H1 (cell line): ENCODE measurements around the gene TMC6. TPM values are rescaled to one million over a fixed set of nuclear protein-coding genes. Genes with fewer than 3 reads are reported as not detected.

ENCODE experiments used
- CTCF ChIA-PET: fragments of 300-600 bp; sonication (Branson Sonifier 250); formaldehyde crosslinking; loops from one replicate; lab custom pipeline; 2021; ENCODE audit not compliant: partially characterized antibody; lab: Charles Lee
- POLR2A ChIA-PET: fragments of 300-600 bp; sonication (Branson Sonifier 250); formaldehyde crosslinking; loops from one replicate; lab custom pipeline; 2021; ENCODE audit warnings: inconsistent platforms; ENCODE audit not compliant: partially characterized antibody; lab: Charles Lee
- DNase-seq, 2 experiments: peaks; one replicate each; pipeline versions ENCODE4 v3.0.0 to v3.0.0-alpha.2; 2010 to 2022; ENCODE audit warnings: low spot score in 2 of 2, low read depth in 1 of 2, mixed read lengths in 1 of 2
- FAIRE-seq: peaks from 2 replicates; lab custom pipeline; 2011; peaks lifted over from hg19 to GRCh38; lab: Jason Lieb, UNC
- H2AFZ ChIP-seq: 2 replicates; pipeline ENCODE4 v1.8.1; 2012; ENCODE audit warnings: low read length, inconsistent platforms
- H2AK5ac ChIP-seq: 2 replicates; pipeline ENCODE4 v1.6.1; 2013; ENCODE audit warnings: low read depth, low read length
- H2BK120ac ChIP-seq: replicated peaks from 2 replicates; pipeline ENCODE3; 2013; ENCODE audit warnings: low read depth, low read length, inconsistent platforms
- H2BK12ac ChIP-seq: 2 replicates; pipeline ENCODE4 v1.6.1; 2013; ENCODE audit warnings: low read depth, low read length
- H2BK15ac ChIP-seq: 2 replicates; pipeline ENCODE4 v1.6.1; 2013; ENCODE audit warnings: low read length
- H2BK20ac ChIP-seq: 2 replicates; pipeline ENCODE4 v1.6.1; 2013; ENCODE audit warnings: low read length
- H2BK5ac ChIP-seq: 2 replicates; pipeline ENCODE4 v1.6.1; 2013; ENCODE audit warnings: low read depth, low read length
- H3K14ac ChIP-seq: 2 replicates; pipeline ENCODE4 v1.6.1; 2013; ENCODE audit warnings: inconsistent platforms; ENCODE audit not compliant: insufficient read length
- H3K18ac ChIP-seq: 2 replicates; pipeline ENCODE4 v1.6.1; 2013; ENCODE audit warnings: low read length; ENCODE audit errors: extremely low read depth
- H3K23ac ChIP-seq: 2 replicates; pipeline ENCODE4 v1.6.1; 2013; ENCODE audit warnings: inconsistent platforms; ENCODE audit not compliant: insufficient read length
- H3K23me2 ChIP-seq: 2 replicates; pipeline ENCODE4 v1.6.1; 2013; ENCODE audit warnings: low read depth, low read length
- H3K27ac ChIP-seq: 2 replicates; pipeline ENCODE4 v1.6.1; 2011; ENCODE audit warnings: low read depth, low read length, inconsistent platforms
- H3K27me3 ChIP-seq, 4 experiments: replicated peaks in 1 of 4; 1 replicate in 1 of 4; 2 replicates in 3 of 4; pipeline versions ENCODE4 v1.6.1 to v1.8.1; 2011 to 2013; ENCODE audit warnings: low read length in 3 of 4, mild to moderate bottlenecking in 3 of 4, inconsistent platforms in 2 of 4, mixed read lengths in 2 of 4, moderate library complexity in 1 of 4; ENCODE audit not compliant: control insufficient read depth in 3 of 4, insufficient read depth in 3 of 4; ENCODE audit errors: extremely low read depth in 1 of 4
- H3K36me3 ChIP-seq, 4 experiments: 2 replicates each; pipeline versions ENCODE4 v1.6.1 to v1.8.1; 2011 to 2013; ENCODE audit warnings: mild to moderate bottlenecking in 4 of 4, low read length in 3 of 4, moderate library complexity in 2 of 4, control low read depth in 1 of 4, inconsistent platforms in 1 of 4; ENCODE audit not compliant: insufficient read depth in 4 of 4, control insufficient read depth in 2 of 4
- H3K4ac ChIP-seq: replicated peaks from 2 replicates; pipeline ENCODE3; 2013; ENCODE audit warnings: low read length, low read depth, mixed read lengths, inconsistent platforms; ENCODE audit not compliant: insufficient read length
- H3K4me1 ChIP-seq, 4 experiments: replicated peaks in 1 of 4; 1 replicate in 1 of 4; 2 replicates in 3 of 4; pipeline versions ENCODE4 v1.6.1 to v1.8.1; 2011 to 2013; ENCODE audit warnings: low read length in 3 of 4, inconsistent platforms in 2 of 4, mixed read lengths in 1 of 4; ENCODE audit not compliant: insufficient read depth in 4 of 4, control insufficient read depth in 3 of 4
- H3K4me2 ChIP-seq, 2 experiments: 2 replicates each; pipeline versions ENCODE4 v1.6.1 to v1.8.1; 2011 to 2013; ENCODE audit warnings: low read depth in 2 of 2, low read length in 2 of 2, control low read depth in 1 of 2, inconsistent platforms in 1 of 2, mild to moderate bottlenecking in 1 of 2; ENCODE audit not compliant: insufficient read depth in 1 of 2
- H3K4me3 ChIP-seq, 4 experiments: fragments of 200-600, 300-600 bp in 1 of 4; sonication (generic), shearing (Covaris generic), sonication (Bioruptor Twin) in 1 of 4; 2 replicates each; pipeline versions ENCODE4 v1.5.1 to v1.8.1; 2011 to 2016; ENCODE audit warnings: low read length in 4 of 4, low read depth in 3 of 4, control low read depth in 2 of 4, inconsistent platforms in 2 of 4, mild to moderate bottlenecking in 2 of 4, mixed read lengths in 1 of 4, moderate library complexity in 1 of 4; ENCODE audit not compliant: insufficient read depth in 2 of 4; ENCODE audit errors: extremely low read depth in 1 of 4
- H3K56ac ChIP-seq: replicated peaks from 2 replicates; pipeline ENCODE3; 2013; ENCODE audit warnings: low read depth, mild to moderate bottlenecking, mixed read lengths, low read length, inconsistent platforms; ENCODE audit not compliant: insufficient read length
- H3K79me1 ChIP-seq: 2 replicates; pipeline ENCODE4 v1.6.1; 2013; ENCODE audit warnings: low read depth, low read length, control low read depth
- H3K79me2 ChIP-seq, 2 experiments: 2 replicates each; pipeline versions ENCODE4 v1.6.1 to v1.8.1; 2012 to 2013; ENCODE audit warnings: low read length in 2 of 2, mild to moderate bottlenecking in 2 of 2, inconsistent platforms in 1 of 2; ENCODE audit not compliant: insufficient read depth in 2 of 2, control insufficient read depth in 1 of 2
- H3K9ac ChIP-seq, 4 experiments: replicated peaks in 1 of 4; 1 replicate in 1 of 4; 2 replicates in 3 of 4; pipeline versions ENCODE4 v1.6.1 to v1.8.1; 2011 to 2013; ENCODE audit warnings: low read depth in 3 of 4, low read length in 3 of 4, control low read depth in 2 of 4, mild to moderate bottlenecking in 2 of 4, moderate library complexity in 2 of 4, inconsistent platforms in 1 of 4; ENCODE audit errors: extremely low read depth in 1 of 4
- H3K9me3 ChIP-seq, 2 experiments: 2 replicates each; pipeline versions ENCODE4 v1.6.1 to v1.8.1; 2012 to 2013; ENCODE audit warnings: mild to moderate bottlenecking in 2 of 2, moderate library complexity in 2 of 2, control low read depth in 1 of 2, inconsistent platforms in 1 of 2, low read depth in 1 of 2, low read length in 1 of 2, mixed read lengths in 1 of 2; ENCODE audit not compliant: insufficient read depth in 2 of 2
- H4K20me1 ChIP-seq, 2 experiments: replicated peaks in 1 of 2; 2 replicates each; pipeline versions ENCODE3 to v1.8.1; 2011 to 2013; ENCODE audit warnings: inconsistent platforms in 2 of 2, low read length in 2 of 2, mild to moderate bottlenecking in 1 of 2; ENCODE audit not compliant: insufficient read depth in 2 of 2, control insufficient read depth in 1 of 2
- H4K5ac ChIP-seq: 2 replicates; pipeline ENCODE4 v1.6.1; 2013; ENCODE audit warnings: low read length, low read depth, mixed read lengths, inconsistent platforms; ENCODE audit not compliant: insufficient read length
- H4K8ac ChIP-seq: 2 replicates; pipeline ENCODE4 v1.8.0; 2013; ENCODE audit warnings: mild to moderate bottlenecking, moderate library complexity, low read length, inconsistent platforms; ENCODE audit not compliant: insufficient read depth; ENCODE audit errors: extremely low read depth
- H4K91ac ChIP-seq: replicated peaks from 2 replicates; pipeline ENCODE3; 2013; ENCODE audit warnings: low read length, mixed read lengths, inconsistent platforms; ENCODE audit not compliant: insufficient read length
- ASH2L ChIP-seq: fragments of 200-600, 300-600 bp; sonication (generic); IDR thresholded peaks from one replicate; pipeline ENCODE4 v1.7.1; 2017; ENCODE audit warnings: low read length
- ATF3 ChIP-seq: IDR thresholded peaks from 2 replicates; pipeline ENCODE4 v1.6.1; 2011; ENCODE audit warnings: low read depth, mild to moderate bottlenecking, low read length; ENCODE audit not compliant: insufficient read depth
- BACH1 ChIP-seq: IDR thresholded peaks from 2 replicates; pipeline ENCODE4 v1.6.1; 2012; ENCODE audit warnings: low read length, improper control_type of control experiment
- CEBPB ChIP-seq: IDR thresholded peaks from 2 replicates; pipeline ENCODE4 v1.6.1; 2012; ENCODE audit warnings: low read depth, low read length
- CHD1 ChIP-seq: IDR thresholded peaks from 2 replicates; pipeline ENCODE4 v1.6.1; 2012; ENCODE audit warnings: low read depth, low read length, improper control_type of control experiment
- CHD2 ChIP-seq: IDR thresholded peaks from 2 replicates; pipeline ENCODE4 v1.6.1; 2012; ENCODE audit warnings: low read length, improper control_type of control experiment
- EGR1 ChIP-seq: IDR thresholded peaks from 2 replicates; pipeline ENCODE4 v1.6.1; 2011; ENCODE audit warnings: low read depth, low read length, borderline replicate concordance
- EZH2 ChIP-seq: fragments of 200-600 bp; sonication (generic); IDR thresholded peaks from 2 replicates; pipeline ENCODE4 v1.7.1; 2012; ENCODE audit warnings: low read depth, mild to moderate bottlenecking, moderate library complexity, low read length, inconsistent platforms; ENCODE audit not compliant: severe bottlenecking
- GTF2F1 ChIP-seq: IDR thresholded peaks from 2 replicates; pipeline ENCODE4 v1.6.1; 2012; ENCODE audit warnings: low read depth, low read length, improper control_type of control experiment, borderline replicate concordance
- RAD21 ChIP-seq, 2 experiments: IDR thresholded peaks in 1 of 2; conservative IDR thresholded peaks in 1 of 2; 2 replicates each; pipeline ENCODE4 v1.6.1; 2011; ENCODE audit warnings: low read depth in 2 of 2, low read length in 2 of 2, improper control_type of control experiment in 1 of 2, inconsistent platforms in 1 of 2, mild to moderate bottlenecking in 1 of 2, moderate library complexity in 1 of 2
- RBBP5 ChIP-seq: IDR thresholded peaks from 2 replicates; pipeline ENCODE4 v1.7.1; 2012; ENCODE audit warnings: low read depth, mild to moderate bottlenecking, inconsistent platforms, low read length, moderate library complexity, borderline replicate concordance
- SIX5 ChIP-seq: IDR thresholded peaks from 2 replicates; pipeline ENCODE4 v1.6.1; 2011; ENCODE audit warnings: mild to moderate bottlenecking, low read depth, low read length
- TCF12 ChIP-seq: IDR thresholded peaks from 2 replicates; pipeline ENCODE4 v1.6.1; 2011; ENCODE audit warnings: low read depth, mild to moderate bottlenecking, low read length
- WGBS, 2 experiments: shearing (Covaris generic) in 1 of 2; methylation state at CpG; one replicate each; pipeline versions ENCODE4 v1.1.6 to v1.1.7; 2013 to 2015; ENCODE audit warnings: low lambda C conversion rate in 2 of 2, mixed read lengths in 2 of 2, inconsistent platforms in 1 of 2, low coverage in 1 of 2, missing lambda C conversion rate in 1 of 2; ENCODE audit not compliant: insufficient replicate concordance in 2 of 2, insufficient coverage in 1 of 2, insufficient read length in 1 of 2; ENCODE audit errors: extremely low coverage in 1 of 2, missing lambda C conversion rate in 1 of 2; 5-methylcytosine and 5-hydroxymethylcytosine counted together
- polyA plus RNA-seq, 7 experiments: library from polyadenylated mRNA; depleted of rRNA in 3 of 7; stranded (reverse) in 5 of 7; unstranded in 2 of 7; fragments of >200 nt in 5 of 7; fragments of 200-250 nt in 2 of 7; gene quantifications; 1 replicate in 5 of 7; 2 replicates in 1 of 7; 4 replicates in 1 of 7; pipeline versions ENCODE4 v1.2.1 to v1.2.3, GENCODE V29; 2011 to 2013; ENCODE audit warnings: missing spikeins in 2 of 7, mixed read lengths in 2 of 7
- total RNA-seq: library from RNA; stranded (reverse); fragmentation: NEBNext Ultra II Directional; extraction: Animal tissue kit (Norgen Biotek cat#: 25700); gene quantifications from 2 replicates; pipeline ENCODE4 v1.2.1, GENCODE V29; 2021

TMC6 gene
- total and polyA plus RNA-seq, 2 of the 8 experiments (the other 6 are each of a cell fraction or from before 2014, with no cell fraction given), result 39.4 to 77.6 TPM

GRCh38 chr17:78095035-78095434, 33.5 kb downstream of the TMC6 start:
- WGBS, 2 experiments, result 96% methylated on average over 6 of the region's 6 CpGs; no CpG with 5 or more reads in 1 of the 2 experiments
- H3K14ac ChIP-seq, result no peak overlapping the region
- H2BK120ac ChIP-seq, result no peak overlapping the region
- H3K9me3 ChIP-seq, result peaks cover 2 to 6% of the 10 kb centered on the region in 2 experiments; a peak in 2 of 4 replicates
- no peak overlapping the region for H2BK20ac ChIP-seq
- H3K18ac ChIP-seq, result no peak overlapping the region
- DNase-seq, result no peak
- ChIA-PET POLR2A (no interaction called here), CTCF (interaction anchor here (1.2 to 6.6 kb wide), 2 partner anchors 10 to 39 kb away, joined by 5 to 35 read pairs; no protein-coding TSS in a partner anchor)
- no peaks in the 10 kb centered on the region for H3K27me3 ChIP-seq
- H3K23me2 ChIP-seq, result no peaks in the 10 kb centered on the region
- H3K4me1 ChIP-seq, result no peaks in the 10 kb centered on the region
- H2AFZ ChIP-seq, result no peak overlapping the region
- no peak overlapping the region for H4K8ac ChIP-seq
- no peak overlapping the region for H4K5ac ChIP-seq
- no peaks in the 10 kb centered on the region for H3K79me1 ChIP-seq
- H3K4ac ChIP-seq, result no peak overlapping the region
- no peak overlapping the region for H3K4me3 ChIP-seq
- H2BK5ac ChIP-seq, result no peak overlapping the region
- H3K9ac ChIP-seq, result no peak overlapping the region
- TF ChIP-seq ASH2L (no peak), TCF12 (no peak), RBBP5 (no peak), GTF2F1 (no peak), BACH1 (no peak), RAD21 (IDR thresholded peaks at IDR 0.05 in 1 of 2, conservative IDR thresholded peaks at IDR 0.05 in 1 of 2; ENCODE audit: low read depth in 2 of 2, low read length in 2 of 2) (no peak), CEBPB (no peak), ATF3 (no peak), EGR1 (no peak), EZH2 (no peak), SIX5 (no peak), CHD2 (no peak), CHD1 (no peak)
- H4K20me1 ChIP-seq, result peaks cover 0 to 4% of the 10 kb centered on the region in 2 experiments
- no peak overlapping the region for H3K56ac ChIP-seq
- H2BK12ac ChIP-seq, result no peak overlapping the region
- no peak overlapping the region for H2AK5ac ChIP-seq
- no peaks in the 10 kb centered on the region for H3K79me2 ChIP-seq
- H2BK15ac ChIP-seq, result no peak overlapping the region
- H3K23ac ChIP-seq, result no peak overlapping the region
- FAIRE-seq, result no peak
- no peak overlapping the region for H4K91ac ChIP-seq
- no peak overlapping the region for H3K4me2 ChIP-seq
- H3K27ac ChIP-seq, result no peak overlapping the region
- peaks cover 19 to 76% (median 53%) of the 10 kb centered on the region in 4 experiments; a peak in 7 of 8 replicates for H3K36me3 ChIP-seq
